CD4-positive, alpha-beta T cell treated with Interleukin-15 for 4 hours (primary cell): ENCODE data around the gene ZBTB17.

Experiments used
- DNase-seq: peaks from one replicate; pipeline ENCODE4 v3.0.0-alpha.2; 2020; ENCODE audit warnings: low spot score

The ZBTB17 gene

GRCh38 chr1:15960808-15961207 is 15.1 kb downstream of the ZBTB17 start:
- DNase-seq = no peak

- no peak for DNase-seq
Measured at GRCh38 chr1:15959827-15960446, 16.0 kb downstream of the ZBTB17 start.

- DNase-seq = no peak
Measured at GRCh38 chr1:15959424-15959823, 16.5 kb downstream of the ZBTB17 start.

- no peak for DNase-seq
Measured at GRCh38 chr1:15958793-15959192, 17.1 kb downstream of the ZBTB17 start.

- no peak for DNase-seq
Measured at GRCh38 chr1:15958111-15958510, 17.8 kb downstream of the ZBTB17 start.

- DNase-seq = no peak
Measured at GRCh38 chr1:15957221-15958095, 18.4 kb downstream of the ZBTB17 start.

GRCh38 chr1:15956150-15956549 is 19.8 kb downstream of the ZBTB17 start:
- DNase-seq = peak; percentile 46

- DNase-seq = no peak
Measured at GRCh38 chr1:15955552-15955951, 20.3 kb downstream of the ZBTB17 start.

- DNase-seq = no peak
Measured at GRCh38 chr1:15954316-15954715, 21.6 kb downstream of the ZBTB17 start.

GRCh38 chr1:15953791-15954241 is 22.1 kb downstream of the ZBTB17 start:
- DNase-seq = no peak

GRCh38 chr1:15953294-15953771 is 22.6 kb downstream of the ZBTB17 start:
- DNase-seq = no peak

GRCh38 chr1:15952317-15953258 is 23.3 kb downstream of the ZBTB17 start:
- peak; percentile 12 for DNase-seq

GRCh38 chr1:15951341-15952153 is 24.4 kb downstream of the ZBTB17 start:
- DNase-seq = peak; percentile 41

GRCh38 chr1:15950763-15951295 is 25.1 kb downstream of the ZBTB17 start:
- peak; percentile 48 for DNase-seq

GRCh38 chr1:15950302-15950701 is 25.6 kb downstream of the ZBTB17 start:
- peak; percentile 6 for DNase-seq

GRCh38 chr1:15949453-15950245 is 26.3 kb downstream of the ZBTB17 start:
- DNase-seq = peak; percentile 96

GRCh38 chr1:15948595-15949452 is 27.1 kb downstream of the ZBTB17 start:
- peak; percentile 42 for DNase-seq

- no peak for DNase-seq
Measured at GRCh38 chr1:15948091-15948591, 27.8 kb downstream of the ZBTB17 start.
